ENCODE measurements around the gene TMEM87B.

The TMEM87B gene

DNA sequence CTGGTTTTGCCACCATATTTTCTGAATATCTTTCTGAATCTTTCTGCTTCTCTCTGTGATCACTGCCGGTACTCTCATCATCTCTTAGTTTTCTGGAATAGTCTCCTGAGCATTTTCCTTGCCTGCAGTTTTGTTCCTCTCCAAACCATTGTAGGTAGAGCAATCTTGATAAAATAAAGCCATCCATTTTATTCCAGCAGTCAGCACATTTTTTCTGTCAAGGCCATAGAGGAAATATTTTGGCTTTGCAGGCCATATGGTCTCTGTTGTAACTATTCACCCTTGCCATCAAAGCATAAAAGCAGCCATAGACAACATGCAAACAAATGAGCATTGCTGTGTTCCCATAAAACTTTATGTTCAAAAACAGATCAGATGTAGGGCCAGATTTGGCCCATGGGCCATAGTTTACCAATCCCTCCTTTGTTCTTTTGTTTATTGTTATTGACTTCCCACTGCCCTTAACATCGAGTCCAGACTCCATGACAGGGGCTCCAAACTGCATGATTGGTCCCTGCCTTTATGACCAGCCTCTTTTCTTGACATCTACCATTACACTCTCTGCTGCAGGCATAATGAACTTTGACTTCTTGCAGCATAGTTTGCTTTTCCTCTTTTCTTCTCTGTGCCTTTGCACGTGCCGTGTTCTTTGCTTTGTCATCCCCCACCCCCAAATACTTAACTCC lies 29.8 kb downstream of the TMEM87B start:
- Histone ChIP-seq H3K27ac (ENCODE audit: low read depth, low read length) (no peak overlapping the region), H3K36me3 (ENCODE audit: control insufficient read depth in 5 of 5, insufficient read depth in 5 of 5, low read length in 5 of 5) (peaks cover 16 to 66% (median 59%) of the 10 kb centered on the region in 5 donors), H3K9me3 (ENCODE audit: control insufficient read depth in 5 of 5, low read length in 5 of 5) (no peaks in the 10 kb centered on the region), H3K9ac (ENCODE audit: low read length in 5 of 5) (no peak overlapping the region), H3K4me1 (ENCODE audit: control insufficient read depth in 5 of 5, insufficient read depth in 5 of 5, low read length in 5 of 5) (peaks cover 0 to 15% (median 5%) of the 10 kb centered on the region in 5 donors), H3K27me3 (ENCODE audit: control insufficient read depth in 5 of 5, insufficient read depth in 4 of 5, low read length in 5 of 5) (no peaks in the 10 kb centered on the region), H3K4me3 (ENCODE audit: low read depth in 1 of 5, low read length in 5 of 5) (no peak overlapping the region)

DNA sequence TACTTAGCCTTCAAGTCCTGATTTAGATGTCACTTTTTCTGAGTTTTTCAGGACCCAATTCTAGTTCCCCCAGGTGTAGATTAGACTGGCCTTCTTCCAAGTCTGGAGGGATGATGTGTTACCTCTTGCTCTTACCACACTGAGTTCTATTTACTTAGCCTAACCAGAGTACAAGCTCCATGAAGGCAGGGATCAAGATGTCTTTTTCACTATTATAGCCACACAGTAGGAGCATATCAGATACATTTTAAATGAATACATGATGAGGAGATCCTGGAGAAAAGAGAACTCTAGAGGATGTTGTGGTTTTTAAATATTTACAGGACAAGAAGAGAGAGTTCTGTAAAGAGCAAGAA lies 30.3 kb downstream of the TMEM87B start:
- H3K9ac ChIP-seq (ENCODE audit: low read length in 5 of 5) = no peak overlapping the region
- H3K9me3 ChIP-seq (ENCODE audit: control insufficient read depth in 5 of 5, low read length in 5 of 5) = no peaks in the 10 kb centered on the region
- H3K36me3 ChIP-seq (ENCODE audit: control insufficient read depth in 5 of 5, insufficient read depth in 5 of 5, low read length in 5 of 5) = peaks cover 18 to 71% (median 60%) of the 10 kb centered on the region in 5 donors
- no peak overlapping the region for H3K27ac ChIP-seq (ENCODE audit: low read depth, low read length)
- peaks cover 0 to 15% (median 5%) of the 10 kb centered on the region in 5 donors for H3K4me1 ChIP-seq (ENCODE audit: control insufficient read depth in 5 of 5, insufficient read depth in 5 of 5, low read length in 5 of 5)
- no peak overlapping the region for H3K4me3 ChIP-seq (ENCODE audit: low read depth in 1 of 5, low read length in 5 of 5)
- H3K27me3 ChIP-seq (ENCODE audit: control insufficient read depth in 5 of 5, insufficient read depth in 4 of 5, low read length in 5 of 5) = no peaks in the 10 kb centered on the region

DNA sequence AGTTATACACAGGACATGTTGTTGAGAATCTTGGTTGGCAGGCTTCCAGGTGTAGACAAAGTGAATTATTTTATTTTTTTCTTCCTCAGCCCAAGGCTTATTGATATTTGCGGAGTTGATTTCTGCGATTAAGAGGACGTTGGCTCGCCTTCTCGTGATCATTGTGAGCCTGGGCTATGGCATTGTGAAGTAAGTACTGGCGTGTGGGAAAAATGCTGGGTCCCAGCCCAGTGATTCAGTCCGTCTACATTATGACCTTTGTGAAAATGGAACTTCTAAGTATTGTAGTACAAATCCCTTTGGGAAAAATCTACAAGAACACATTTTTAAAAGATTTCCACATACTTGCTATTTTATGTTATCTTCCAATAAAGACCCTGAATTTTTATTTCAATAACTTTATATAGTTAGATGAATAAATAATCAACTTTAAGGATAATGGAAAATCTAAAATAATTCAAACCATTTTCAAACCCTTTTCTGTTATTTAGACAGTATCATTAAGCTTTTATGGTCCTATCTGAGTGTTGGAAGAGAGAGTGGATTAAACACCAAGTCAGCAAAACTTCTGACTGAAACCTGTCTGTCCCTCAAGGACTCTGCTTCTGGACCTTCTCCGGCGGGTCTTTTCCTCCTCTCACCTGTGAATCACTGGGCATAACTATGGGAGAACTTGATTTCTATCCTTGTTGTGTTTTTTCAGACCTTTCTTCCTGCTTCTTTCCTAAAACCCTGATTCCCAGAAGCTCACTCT lies 31.0 kb downstream of the TMEM87B start:
- Histone ChIP-seq H3K4me1 (ENCODE audit: control insufficient read depth in 5 of 5, insufficient read depth in 5 of 5, low read length in 5 of 5) (peaks cover 0 to 15% (median 5%) of the 10 kb centered on the region in 5 donors), H3K9me3 (ENCODE audit: control insufficient read depth in 5 of 5, low read length in 5 of 5) (no peaks in the 10 kb centered on the region), H3K27me3 (ENCODE audit: control insufficient read depth in 5 of 5, insufficient read depth in 4 of 5, low read length in 5 of 5) (no peaks in the 10 kb centered on the region), H3K4me3 (ENCODE audit: low read depth in 1 of 5, low read length in 5 of 5) (no peak overlapping the region), H3K36me3 (ENCODE audit: control insufficient read depth in 5 of 5, insufficient read depth in 5 of 5, low read length in 5 of 5) (peaks cover 20 to 74% (median 60%) of the 10 kb centered on the region in 5 donors), H3K9ac (ENCODE audit: low read length in 5 of 5) (no peak overlapping the region), H3K27ac (ENCODE audit: low read depth, low read length) (no peak overlapping the region)

DNA sequence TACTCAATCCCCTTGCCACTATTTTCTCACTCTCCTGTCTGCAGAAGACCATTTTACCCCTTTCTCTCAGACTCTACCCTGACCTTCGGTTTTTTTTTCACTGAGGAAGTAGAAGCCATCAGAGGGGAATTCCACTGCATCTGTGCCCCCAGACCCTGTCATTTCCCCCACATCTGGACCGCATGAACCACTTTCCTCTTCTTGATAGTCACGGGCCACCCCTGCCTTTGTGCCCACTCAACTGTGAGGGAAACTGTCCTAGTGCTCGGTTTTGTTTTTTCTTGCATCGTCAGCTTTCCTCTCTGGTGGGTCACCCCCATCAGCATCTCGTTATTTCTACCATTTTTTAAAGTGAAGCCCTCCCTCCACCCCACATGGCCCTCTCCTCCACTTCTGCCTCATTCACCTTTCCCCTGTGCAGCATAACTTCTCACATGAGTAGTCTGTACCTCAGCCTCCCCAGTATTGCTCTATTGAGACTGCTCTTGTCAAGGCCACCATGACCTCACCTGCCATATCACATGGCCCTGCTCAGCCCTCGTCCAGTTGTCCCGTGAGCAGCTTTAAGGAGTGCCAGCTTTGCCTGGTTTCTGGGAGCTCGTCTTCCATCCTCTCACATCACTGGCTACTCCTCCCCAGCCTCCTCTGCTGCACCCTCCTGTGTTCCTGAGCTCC lies 32.4 kb downstream of the TMEM87B start:
- Histone ChIP-seq H3K27me3 (ENCODE audit: control insufficient read depth in 5 of 5, insufficient read depth in 4 of 5, low read length in 5 of 5) (no peaks in the 10 kb centered on the region), H3K4me1 (ENCODE audit: control insufficient read depth in 5 of 5, insufficient read depth in 5 of 5, low read length in 5 of 5) (peaks cover 0 to 15% (median 5%) of the 10 kb centered on the region in 5 donors), H3K9ac (ENCODE audit: low read length in 5 of 5) (no peak overlapping the region), H3K9me3 (ENCODE audit: control insufficient read depth in 5 of 5, low read length in 5 of 5) (no peaks in the 10 kb centered on the region), H3K27ac (ENCODE audit: low read depth, low read length) (no peak overlapping the region), H3K4me3 (ENCODE audit: low read depth in 1 of 5, low read length in 5 of 5) (no peak overlapping the region), H3K36me3 (ENCODE audit: control insufficient read depth in 5 of 5, insufficient read depth in 5 of 5, low read length in 5 of 5) (peaks cover 20 to 68% (median 56%) of the 10 kb centered on the region in 5 donors)

DNA sequence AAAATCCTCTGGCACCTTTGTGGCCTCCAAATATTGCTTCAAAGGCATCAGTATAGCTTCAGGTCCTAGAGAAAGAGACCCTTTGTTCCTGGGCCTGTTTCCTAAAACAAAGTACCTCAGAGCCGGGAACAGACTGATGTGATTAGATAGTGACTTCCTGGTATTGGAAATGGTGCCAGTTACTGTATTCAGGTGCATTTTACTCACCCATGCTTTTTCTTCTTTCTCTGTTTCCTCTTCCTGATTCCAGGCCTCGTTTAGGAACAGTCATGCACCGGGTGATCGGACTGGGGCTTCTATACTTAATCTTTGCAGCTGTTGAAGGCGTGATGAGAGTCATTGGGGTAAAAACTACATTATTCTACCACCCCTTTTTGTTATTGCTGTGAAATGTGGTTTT lies 34.3 kb downstream of the TMEM87B start:
- Histone ChIP-seq H3K9me3 (ENCODE audit: control insufficient read depth in 5 of 5, low read length in 5 of 5) (no peaks in the 10 kb centered on the region), H3K36me3 (ENCODE audit: control insufficient read depth in 5 of 5, insufficient read depth in 5 of 5, low read length in 5 of 5) (peaks cover 18 to 56% (median 43%) of the 10 kb centered on the region in 5 donors), H3K4me1 (ENCODE audit: control insufficient read depth in 5 of 5, insufficient read depth in 5 of 5, low read length in 5 of 5) (peaks cover 0 to 15% (median 5%) of the 10 kb centered on the region in 5 donors), H3K9ac (ENCODE audit: low read length in 5 of 5) (no peak overlapping the region), H3K4me3 (ENCODE audit: low read depth in 1 of 5, low read length in 5 of 5) (no peak overlapping the region), H3K27ac (ENCODE audit: low read depth, low read length) (no peak overlapping the region), H3K27me3 (ENCODE audit: control insufficient read depth in 5 of 5, insufficient read depth in 4 of 5, low read length in 5 of 5) (no peaks in the 10 kb centered on the region)

DNA sequence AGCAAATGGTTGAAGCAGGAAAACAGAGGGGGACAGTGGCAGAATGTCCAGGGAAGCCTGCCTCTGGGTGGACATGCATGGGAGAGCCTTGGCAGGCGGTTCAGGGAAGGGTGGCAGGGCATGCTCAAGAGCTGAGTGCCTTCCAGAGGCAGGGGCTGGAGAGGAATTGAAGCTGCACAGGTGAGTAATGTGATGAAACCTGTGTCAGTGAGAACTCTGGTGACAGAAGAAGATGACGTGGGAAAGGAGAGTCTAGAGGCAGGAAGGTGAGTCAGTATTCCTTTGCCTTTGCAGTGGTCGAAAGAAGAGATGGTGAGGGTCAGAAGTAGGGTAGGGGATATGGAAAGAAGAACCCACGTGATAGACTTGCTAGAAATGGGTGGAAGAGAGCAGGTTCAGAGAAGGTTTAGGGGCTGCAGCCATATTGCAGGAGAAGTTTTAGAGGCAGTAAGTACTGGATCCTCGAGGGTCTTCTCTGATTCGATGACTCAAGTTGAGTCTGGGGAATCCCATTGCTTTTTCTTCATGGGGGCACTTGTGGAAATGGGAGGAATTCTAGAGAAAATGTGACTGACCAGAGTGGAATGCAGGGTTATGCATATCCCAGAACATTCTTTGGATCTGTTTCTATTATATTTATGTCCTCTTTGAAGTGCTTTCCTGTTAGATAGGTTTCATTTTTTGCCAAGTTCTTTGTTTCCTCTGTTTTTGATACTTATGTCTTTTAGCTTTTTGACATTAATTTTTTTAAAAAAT lies 37.4 kb downstream of the TMEM87B start:
- no peak overlapping the region for H3K4me3 ChIP-seq (ENCODE audit: low read depth in 1 of 5, low read length in 5 of 5)
- no peaks in the 10 kb centered on the region for H3K27me3 ChIP-seq (ENCODE audit: control insufficient read depth in 5 of 5, insufficient read depth in 4 of 5, low read length in 5 of 5)
- no peak overlapping the region for H3K9ac ChIP-seq (ENCODE audit: low read length in 5 of 5)
- H3K27ac ChIP-seq (ENCODE audit: low read depth, low read length) = no peak overlapping the region
- no peaks in the 10 kb centered on the region for H3K9me3 ChIP-seq (ENCODE audit: control insufficient read depth in 5 of 5, low read length in 5 of 5)
- H3K36me3 ChIP-seq (ENCODE audit: control insufficient read depth in 5 of 5, insufficient read depth in 5 of 5, low read length in 5 of 5) = peaks cover 13 to 51% (median 23%) of the 10 kb centered on the region in 5 donors
- H3K4me1 ChIP-seq (ENCODE audit: control insufficient read depth in 5 of 5, insufficient read depth in 5 of 5, low read length in 5 of 5) = no peaks in the 10 kb centered on the region

DNA sequence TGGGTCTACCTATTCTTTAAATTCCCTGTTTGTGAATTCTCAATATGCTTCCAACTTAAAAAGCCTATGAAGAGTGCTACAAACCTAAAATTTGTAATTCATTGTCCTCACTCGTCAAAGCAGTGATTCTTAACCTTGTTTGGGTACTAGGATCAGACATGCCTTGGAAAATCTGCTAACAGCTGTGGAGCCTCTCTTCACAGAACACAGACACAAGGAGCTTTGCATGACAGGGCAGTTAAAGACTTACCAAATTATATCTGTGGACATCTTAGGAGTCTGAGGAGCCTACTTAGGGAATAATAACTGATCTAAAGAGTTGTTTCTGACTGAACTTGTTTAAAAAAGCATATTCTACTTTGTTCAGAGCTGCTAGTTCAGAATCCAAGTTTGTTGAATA lies 38.1 kb downstream of the TMEM87B start:
- no peak overlapping the region for H3K9ac ChIP-seq (ENCODE audit: low read length in 5 of 5)
- no peak overlapping the region for H3K27ac ChIP-seq (ENCODE audit: low read depth, low read length)
- H3K27me3 ChIP-seq (ENCODE audit: control insufficient read depth in 5 of 5, insufficient read depth in 4 of 5, low read length in 5 of 5) = no peaks in the 10 kb centered on the region
- H3K4me3 ChIP-seq (ENCODE audit: low read depth in 1 of 5, low read length in 5 of 5) = no peak overlapping the region
- H3K4me1 ChIP-seq (ENCODE audit: control insufficient read depth in 5 of 5, insufficient read depth in 5 of 5, low read length in 5 of 5) = no peaks in the 10 kb centered on the region
- H3K36me3 ChIP-seq (ENCODE audit: control insufficient read depth in 5 of 5, insufficient read depth in 5 of 5, low read length in 5 of 5) = peaks cover 6 to 44% (median 26%) of the 10 kb centered on the region in 5 donors
- no peaks in the 10 kb centered on the region for H3K9me3 ChIP-seq (ENCODE audit: control insufficient read depth in 5 of 5, low read length in 5 of 5)

DNA sequence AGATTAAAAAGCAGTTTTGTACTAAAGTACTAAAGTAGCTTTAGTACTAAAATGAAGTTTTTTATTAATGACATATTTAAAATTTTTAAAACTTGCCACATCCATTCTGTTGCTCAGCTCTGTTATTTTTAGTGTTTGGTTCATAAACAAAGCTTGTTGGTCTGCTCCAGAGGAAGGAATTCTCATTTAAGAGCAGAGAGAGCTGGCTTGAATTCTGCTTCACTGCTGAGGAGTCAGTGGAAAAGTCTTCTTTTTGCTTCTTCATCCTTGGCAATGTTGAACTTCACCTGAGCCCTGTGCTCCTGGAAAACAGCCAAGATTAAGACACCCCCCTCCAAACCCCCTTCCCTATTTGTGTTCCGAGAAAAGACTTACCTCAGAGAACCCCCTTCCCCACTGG lies 40.6 kb downstream of the TMEM87B start:
- no peak overlapping the region for H3K4me3 ChIP-seq (ENCODE audit: low read depth in 1 of 5, low read length in 5 of 5)
- no peaks in the 10 kb centered on the region for H3K27me3 ChIP-seq (ENCODE audit: control insufficient read depth in 5 of 5, insufficient read depth in 4 of 5, low read length in 5 of 5)
- H3K36me3 ChIP-seq (ENCODE audit: control insufficient read depth in 5 of 5, insufficient read depth in 5 of 5, low read length in 5 of 5) = peaks cover 14 to 35% (median 27%) of the 10 kb centered on the region in 5 donors
- no peak overlapping the region for H3K9ac ChIP-seq (ENCODE audit: low read length in 5 of 5)
- H3K27ac ChIP-seq (ENCODE audit: low read depth, low read length) = no peak overlapping the region
- no peaks in the 10 kb centered on the region for H3K4me1 ChIP-seq (ENCODE audit: control insufficient read depth in 5 of 5, insufficient read depth in 5 of 5, low read length in 5 of 5)
- H3K9me3 ChIP-seq (ENCODE audit: control insufficient read depth in 5 of 5, low read length in 5 of 5) = no peaks in the 10 kb centered on the region

DNA sequence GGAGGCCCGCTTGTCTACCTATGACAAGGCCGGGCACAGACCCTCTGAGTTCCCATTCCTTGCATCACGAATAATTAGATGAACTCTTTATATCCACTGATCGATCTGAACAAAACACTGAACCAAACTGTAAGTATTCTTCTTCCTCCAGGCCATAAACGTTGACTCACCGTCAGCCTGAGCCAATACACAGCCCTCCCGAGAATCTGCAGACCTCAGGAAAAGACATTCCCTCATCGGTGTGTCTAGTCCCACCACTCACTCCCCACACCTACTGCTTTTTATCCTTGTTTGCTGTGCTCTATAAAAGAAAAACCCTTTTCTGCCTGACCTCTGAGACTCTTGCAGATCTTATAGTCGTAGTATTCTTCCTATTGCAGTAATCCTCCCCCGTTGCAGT lies 41.0 kb downstream of the TMEM87B start:
- H3K36me3 ChIP-seq (ENCODE audit: control insufficient read depth in 5 of 5, insufficient read depth in 5 of 5, low read length in 5 of 5) = peaks cover 14 to 35% (median 27%) of the 10 kb centered on the region in 5 donors

More for the DNA sequence above, 41.0 kb downstream of the TMEM87B start:
- Histone ChIP-seq H3K9ac (ENCODE audit: low read length in 5 of 5) (no peak overlapping the region), H3K4me1 (ENCODE audit: control insufficient read depth in 5 of 5, insufficient read depth in 5 of 5, low read length in 5 of 5) (no peaks in the 10 kb centered on the region), H3K27ac (ENCODE audit: low read depth, low read length) (no peak overlapping the region), H3K9me3 (ENCODE audit: control insufficient read depth in 5 of 5, low read length in 5 of 5) (no peaks in the 10 kb centered on the region), H3K4me3 (ENCODE audit: low read depth in 1 of 5, low read length in 5 of 5) (no peak overlapping the region), H3K27me3 (ENCODE audit: control insufficient read depth in 5 of 5, insufficient read depth in 4 of 5, low read length in 5 of 5) (no peaks in the 10 kb centered on the region)

All from subcutaneous abdominal adipose tissue (tissue), 5 donors.